ENCODE data around the gene DGKI. TPM values are rescaled to one million over a fixed set of nuclear protein-coding genes. Genes with fewer than 3 reads are reported as not detected.

The DGKI gene
- total RNA-seq, 1 donor from 2014 or later: 0.69 TPM

DNA sequence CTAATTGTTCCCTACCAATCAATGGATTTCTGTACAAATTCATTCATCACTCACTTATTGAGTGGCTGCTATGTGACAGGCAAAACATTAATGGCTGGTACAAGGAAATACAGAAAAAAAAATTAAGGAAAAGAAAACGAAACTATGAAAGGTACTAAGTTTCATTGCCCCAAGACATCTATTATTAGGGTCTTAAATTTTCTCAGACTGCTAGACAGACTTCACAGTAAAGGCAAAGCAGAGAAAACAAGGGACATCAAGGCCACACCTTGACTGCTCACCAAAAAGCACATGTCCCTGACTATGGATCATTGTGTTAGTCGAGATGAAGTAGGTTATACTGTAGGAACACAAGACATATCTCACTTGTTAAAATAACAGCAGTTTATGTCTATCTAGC, 36.5 kb downstream of the DGKI start:
- no peak for TF ChIP-seq CTCF (IDR thresholded peaks at IDR 0.05; ENCODE audit: unreplicated experiment)
- DNase-seq (ENCODE audit: low spot score): no peak
- no peaks in the 10 kb centered on the region for H3K4me1 Mint-ChIP-seq (ENCODE audit: unreplicated experiment)

GRCh38 chr7:137804836-137805235, 41.9 kb downstream of the DGKI start:
- no peaks in the 10 kb centered on the region for H3K9me3 Mint-ChIP-seq (ENCODE audit: unreplicated experiment)

More for the DNA sequence above, 36.5 kb downstream of the DGKI start:
- no peaks in the 10 kb centered on the region for H3K27me3 Mint-ChIP-seq (ENCODE audit: unreplicated experiment)
- no peak overlapping the region for H3K4me3 Mint-ChIP-seq (ENCODE audit: unreplicated experiment)
- H3K27ac Mint-ChIP-seq (ENCODE audit: unreplicated experiment): no peak overlapping the region
- H3K9me3 Mint-ChIP-seq (ENCODE audit: unreplicated experiment): no peaks in the 10 kb centered on the region
- H3K36me3 Mint-ChIP-seq (ENCODE audit: low read depth, unreplicated experiment): no peaks in the 10 kb centered on the region

DNA sequence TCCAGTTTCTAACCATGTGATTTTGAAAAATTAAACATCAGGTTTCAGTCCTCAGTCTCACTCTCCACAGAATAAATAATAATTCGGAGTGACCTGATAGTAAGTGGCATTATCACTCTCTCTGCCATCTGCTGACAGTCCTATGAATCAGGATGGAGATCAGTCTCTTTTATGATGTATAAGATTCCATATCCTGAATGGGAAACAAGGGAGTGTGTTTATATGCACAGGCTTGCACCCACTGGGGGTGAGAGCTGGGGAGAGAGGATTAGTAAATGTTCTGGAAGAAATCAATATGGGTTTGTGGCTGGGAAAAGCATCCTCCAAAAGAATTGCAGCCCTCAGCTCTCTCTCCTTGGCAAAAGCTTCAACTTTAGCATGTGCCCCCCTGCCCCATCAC, 45.3 kb downstream of the DGKI start:
- Mint-ChIP-seq H3K4me1 (ENCODE audit: unreplicated experiment) (peaks cover 2% of the 10 kb centered on the region), H3K9me3 (ENCODE audit: unreplicated experiment) (no peaks in the 10 kb centered on the region), H3K27ac (ENCODE audit: unreplicated experiment) (no peak overlapping the region), H3K4me3 (ENCODE audit: unreplicated experiment) (no peak overlapping the region), H3K36me3 (ENCODE audit: low read depth, unreplicated experiment) (no peaks in the 10 kb centered on the region), H3K27me3 (ENCODE audit: unreplicated experiment) (no peaks in the 10 kb centered on the region)
- TF ChIP-seq CTCF (IDR thresholded peaks at IDR 0.05; ENCODE audit: unreplicated experiment): no peak
- DNase-seq (ENCODE audit: low spot score): no peak

More at GRCh38 chr7:137804836-137805235, 41.9 kb downstream of the DGKI start:
- H3K27ac Mint-ChIP-seq (ENCODE audit: unreplicated experiment): no peak overlapping the region
- no peak for DNase-seq (ENCODE audit: low spot score)
- no peaks in the 10 kb centered on the region for H3K36me3 Mint-ChIP-seq (ENCODE audit: low read depth, unreplicated experiment)
- H3K27me3 Mint-ChIP-seq (ENCODE audit: unreplicated experiment): no peaks in the 10 kb centered on the region
- H3K4me3 Mint-ChIP-seq (ENCODE audit: unreplicated experiment): no peak overlapping the region
- no peak for TF ChIP-seq CTCF (IDR thresholded peaks at IDR 0.05; ENCODE audit: unreplicated experiment)
- H3K4me1 Mint-ChIP-seq (ENCODE audit: unreplicated experiment): peaks cover 2% of the 10 kb centered on the region

DNA sequence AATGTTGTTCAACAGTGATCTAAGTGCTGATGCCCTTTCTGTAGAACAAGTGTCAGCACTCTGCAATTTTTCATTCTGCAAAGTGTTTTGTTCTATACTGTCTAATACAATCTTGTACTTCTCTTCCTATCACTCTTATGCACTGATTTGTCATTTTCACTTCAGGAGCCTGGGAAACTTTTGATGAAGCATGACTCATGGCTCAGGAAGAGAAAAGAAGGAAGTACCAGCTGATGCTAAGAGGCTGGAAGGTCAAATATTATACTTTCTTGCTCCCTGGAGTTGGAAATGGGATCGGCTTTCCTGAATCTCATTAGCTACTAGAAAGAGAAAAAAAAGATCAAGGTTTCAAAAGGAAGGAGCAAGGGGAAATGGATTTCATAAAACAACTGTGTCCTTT, 45.8 kb downstream of the DGKI start:
- Mint-ChIP-seq H3K9me3 (ENCODE audit: unreplicated experiment) (no peaks in the 10 kb centered on the region), H3K36me3 (ENCODE audit: low read depth, unreplicated experiment) (no peaks in the 10 kb centered on the region), H3K4me3 (ENCODE audit: unreplicated experiment) (no peak overlapping the region), H3K27me3 (ENCODE audit: unreplicated experiment) (no peaks in the 10 kb centered on the region), H3K4me1 (ENCODE audit: unreplicated experiment) (peaks cover 2% of the 10 kb centered on the region), H3K27ac (ENCODE audit: unreplicated experiment) (no peak overlapping the region)
- no peak for TF ChIP-seq CTCF (IDR thresholded peaks at IDR 0.05; ENCODE audit: unreplicated experiment)
- DNase-seq (ENCODE audit: low spot score): no peak

DNA sequence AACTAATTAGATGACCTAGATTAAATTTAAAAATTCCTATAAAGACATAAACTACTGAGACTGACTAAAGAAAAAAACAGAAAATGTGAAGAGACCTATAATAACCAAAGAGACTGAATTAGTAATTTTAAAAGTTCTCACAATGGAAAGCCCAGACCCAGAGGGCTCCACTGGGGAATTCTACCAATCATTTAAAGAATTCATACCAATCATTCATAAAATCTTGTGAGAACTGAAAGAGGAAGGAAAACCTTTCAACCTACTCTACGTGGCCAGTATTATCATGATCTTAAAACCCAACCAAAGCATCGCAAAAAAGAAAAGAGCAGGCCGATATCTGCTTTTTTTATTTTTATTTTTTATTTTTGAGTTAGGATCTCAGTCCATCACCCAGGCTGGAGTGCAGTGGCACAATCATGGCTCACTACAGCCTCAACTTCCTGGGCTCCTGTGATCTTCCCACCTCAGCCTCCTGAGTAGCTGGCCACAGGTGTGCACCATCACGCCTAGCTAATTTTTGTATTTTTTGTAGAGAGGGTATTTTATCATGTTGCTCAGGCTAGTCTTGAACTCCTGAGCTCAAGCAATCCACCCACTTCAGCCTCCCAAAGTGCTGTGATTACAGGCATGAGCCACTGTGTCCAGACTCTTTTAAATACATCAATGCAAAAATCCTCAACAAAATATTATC, 48.6 kb downstream of the DGKI start:
- Mint-ChIP-seq H3K9me3 (ENCODE audit: unreplicated experiment) (no peaks in the 10 kb centered on the region), H3K27me3 (ENCODE audit: unreplicated experiment) (no peaks in the 10 kb centered on the region), H3K4me3 (ENCODE audit: unreplicated experiment) (no peak overlapping the region), H3K27ac (ENCODE audit: unreplicated experiment) (no peak overlapping the region), H3K36me3 (ENCODE audit: low read depth, unreplicated experiment) (no peaks in the 10 kb centered on the region), H3K4me1 (ENCODE audit: unreplicated experiment) (peaks cover 2% of the 10 kb centered on the region)
- TF ChIP-seq CTCF (IDR thresholded peaks at IDR 0.05; ENCODE audit: unreplicated experiment): no peak
- no peak for DNase-seq (ENCODE audit: low spot score)

Measured in endothelial cell (in vitro differentiated cells).